Thoracic aorta (tissue), 2 donors: ENCODE data around the gene CEP85L. TPM values are rescaled to one million over a fixed set of nuclear protein-coding genes. Genes with fewer than 3 reads are reported as not detected.

Experiments used
- ATAC-seq: fragments of 150-250 bp; one replicate; pipeline ENCODE4 v1.8.0; 2017; ENCODE audit warnings: low read depth; ENCODE audit not compliant: insufficient number of reproducible peaks, low FRiP score
- DNase-seq: peaks from one replicate; pipeline ENCODE4 v3.0.0-alpha.2; 2020; ENCODE audit warnings: low spot score
- H3K27ac ChIP-seq, 2 donors: fragments of 200-600 bp; sonication (generic); 1 replicate in 1 of 2; 2 replicates in 1 of 2; pipeline ENCODE4 v1.5.1; 2016; ENCODE audit warnings: mild to moderate bottlenecking in 2 of 2, moderate library complexity in 2 of 2
- H3K27me3 ChIP-seq: fragments of 200-600 bp; sonication (generic); replicated peaks from 2 replicates; pipeline ENCODE4 v1.6.0; 2016; ENCODE audit warnings: mild to moderate bottlenecking; ENCODE audit not compliant: insufficient read depth
- H3K36me3 ChIP-seq: fragments of 200-600 bp; sonication (generic); one replicate; pipeline ENCODE4 v1.5.1; 2016
- H3K4me1 ChIP-seq, 2 donors: fragments of 200-600 bp; sonication (generic); 1 replicate in 1 of 2; 2 replicates in 1 of 2; pipeline versions ENCODE4 v1.5.1 to v1.6.0; 2016; ENCODE audit warnings: low read depth in 2 of 2, mild to moderate bottlenecking in 1 of 2; ENCODE audit not compliant: control insufficient read depth in 1 of 2
- H3K4me3 ChIP-seq: fragments of 200-600 bp; sonication (generic); 2 replicates; pipeline ENCODE4 v1.5.1; 2016; ENCODE audit warnings: mild to moderate bottlenecking
- H3K9me3 ChIP-seq: fragments of 200-600 bp; sonication (generic); 2 replicates; pipeline ENCODE4 v1.5.1; 2016
- total RNA-seq, 2 donors: library from RNA; depleted of rRNA; stranded (reverse); fragments of >200 nt; gene quantifications; one replicate each; pipeline versions ENCODE4 v1.1.0 to v1.2.3, GENCODE V29; 2016
- TF ChIP-seq, protein P1 (sequence below): fragments of 200-600 bp; sonication (generic); IDR thresholded peaks from one replicate; pipeline ENCODE4 v1.5.1; 2019; ENCODE audit warnings: antibody characterized with exemption

Gene CEP85L
- total RNA-seq, 2 donors from 2014 or later, result 13.3 to 22.7 TPM

DNA sequence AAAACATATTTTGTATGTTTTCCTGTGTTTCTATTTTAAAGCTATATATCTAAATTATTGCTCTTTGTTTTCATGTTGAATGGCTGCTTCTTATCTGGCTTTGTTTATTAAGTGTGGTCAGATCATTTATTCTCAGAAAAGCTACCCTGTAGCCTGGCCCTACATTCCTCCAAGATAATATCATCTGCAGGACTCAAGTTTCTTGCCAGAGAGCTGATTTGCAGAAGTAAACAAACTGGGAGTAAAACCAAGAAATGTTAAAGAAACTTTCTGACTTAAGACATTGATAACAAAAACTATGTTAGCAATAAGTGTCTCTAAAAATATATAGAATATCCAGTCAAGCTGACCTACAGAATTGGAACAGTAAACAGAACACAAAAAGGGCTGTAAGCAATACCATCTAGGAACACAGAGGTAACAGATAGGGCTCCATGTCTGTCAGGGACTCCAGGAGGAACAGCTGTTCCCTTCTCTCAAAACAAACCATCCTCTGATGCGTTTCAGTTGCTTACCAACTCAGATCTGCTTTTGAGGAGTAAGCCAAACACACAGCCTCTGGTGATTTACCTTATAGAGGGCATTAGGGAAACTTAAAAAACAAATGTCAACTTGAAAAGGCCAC lies 17.5 kb upstream of the CEP85L start:
- no peaks in the 10 kb centered on the region for H3K36me3 ChIP-seq
- H3K9me3 ChIP-seq, result no peaks in the 10 kb centered on the region
- H3K27ac ChIP-seq, result no peak overlapping the region
- ATAC-seq (no peak), DNase-seq (no peak)
- H3K4me3 ChIP-seq, result no peak overlapping the region
- TF ChIP-seq, protein P1, sequence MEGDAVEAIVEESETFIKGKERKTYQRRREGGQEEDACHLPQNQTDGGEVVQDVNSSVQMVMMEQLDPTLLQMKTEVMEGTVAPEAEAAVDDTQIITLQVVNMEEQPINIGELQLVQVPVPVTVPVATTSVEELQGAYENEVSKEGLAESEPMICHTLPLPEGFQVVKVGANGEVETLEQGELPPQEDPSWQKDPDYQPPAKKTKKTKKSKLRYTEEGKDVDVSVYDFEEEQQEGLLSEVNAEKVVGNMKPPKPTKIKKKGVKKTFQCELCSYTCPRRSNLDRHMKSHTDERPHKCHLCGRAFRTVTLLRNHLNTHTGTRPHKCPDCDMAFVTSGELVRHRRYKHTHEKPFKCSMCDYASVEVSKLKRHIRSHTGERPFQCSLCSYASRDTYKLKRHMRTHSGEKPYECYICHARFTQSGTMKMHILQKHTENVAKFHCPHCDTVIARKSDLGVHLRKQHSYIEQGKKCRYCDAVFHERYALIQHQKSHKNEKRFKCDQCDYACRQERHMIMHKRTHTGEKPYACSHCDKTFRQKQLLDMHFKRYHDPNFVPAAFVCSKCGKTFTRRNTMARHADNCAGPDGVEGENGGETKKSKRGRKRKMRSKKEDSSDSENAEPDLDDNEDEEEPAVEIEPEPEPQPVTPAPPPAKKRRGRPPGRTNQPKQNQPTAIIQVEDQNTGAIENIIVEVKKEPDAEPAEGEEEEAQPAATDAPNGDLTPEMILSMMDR, result no peak
- no peaks in the 10 kb centered on the region for H3K27me3 ChIP-seq
- H3K4me1 ChIP-seq, result peaks cover 0 to 3% of the 10 kb centered on the region in 2 donors

GRCh38 chr6:118667988-118668387 lies 16.6 kb upstream of the CEP85L start:
- ATAC-seq, result no peak
- DNase-seq, result no peak
- TF ChIP-seq, protein P1, result no peak
- Histone ChIP-seq H3K36me3 (no peaks in the 10 kb centered on the region), H3K4me3 (no peak overlapping the region), H3K27ac (no peak overlapping the region), H3K4me1 (peaks cover 0 to 3% of the 10 kb centered on the region in 2 donors), H3K9me3 (no peaks in the 10 kb centered on the region), H3K27me3 (no peaks in the 10 kb centered on the region)

DNA sequence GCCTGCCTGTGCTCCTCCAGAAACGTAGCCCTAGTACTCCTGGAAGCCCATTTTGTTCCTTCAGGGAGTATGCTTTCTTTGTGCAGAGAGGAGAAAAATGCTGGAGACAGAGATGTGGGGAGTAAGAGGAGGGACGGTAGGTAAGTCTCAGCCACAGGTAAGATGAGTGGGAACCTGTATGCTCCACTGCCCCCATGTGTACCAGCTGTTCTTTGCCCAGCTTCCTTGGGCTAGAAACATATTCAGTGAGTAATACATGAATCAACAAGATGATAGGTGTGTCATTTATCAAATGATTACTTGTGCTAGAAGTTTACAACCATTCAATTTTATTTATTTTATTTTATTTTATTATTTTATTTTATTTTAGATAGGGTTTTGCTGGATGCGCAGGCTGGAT lies 13.6 kb upstream of the CEP85L start:
- TF ChIP-seq, protein P1, result no peak
- H3K27me3 ChIP-seq, result no peaks in the 10 kb centered on the region
- DNase-seq, result no peak
- H3K36me3 ChIP-seq, result no peaks in the 10 kb centered on the region
- H3K27ac ChIP-seq, result no peak overlapping the region
- H3K4me1 ChIP-seq, result peaks cover 0 to 3% of the 10 kb centered on the region in 2 donors
- no peak for ATAC-seq
- peak overlapping the region; percentile 38 for H3K4me3 ChIP-seq
- no peaks in the 10 kb centered on the region for H3K9me3 ChIP-seq

DNA sequence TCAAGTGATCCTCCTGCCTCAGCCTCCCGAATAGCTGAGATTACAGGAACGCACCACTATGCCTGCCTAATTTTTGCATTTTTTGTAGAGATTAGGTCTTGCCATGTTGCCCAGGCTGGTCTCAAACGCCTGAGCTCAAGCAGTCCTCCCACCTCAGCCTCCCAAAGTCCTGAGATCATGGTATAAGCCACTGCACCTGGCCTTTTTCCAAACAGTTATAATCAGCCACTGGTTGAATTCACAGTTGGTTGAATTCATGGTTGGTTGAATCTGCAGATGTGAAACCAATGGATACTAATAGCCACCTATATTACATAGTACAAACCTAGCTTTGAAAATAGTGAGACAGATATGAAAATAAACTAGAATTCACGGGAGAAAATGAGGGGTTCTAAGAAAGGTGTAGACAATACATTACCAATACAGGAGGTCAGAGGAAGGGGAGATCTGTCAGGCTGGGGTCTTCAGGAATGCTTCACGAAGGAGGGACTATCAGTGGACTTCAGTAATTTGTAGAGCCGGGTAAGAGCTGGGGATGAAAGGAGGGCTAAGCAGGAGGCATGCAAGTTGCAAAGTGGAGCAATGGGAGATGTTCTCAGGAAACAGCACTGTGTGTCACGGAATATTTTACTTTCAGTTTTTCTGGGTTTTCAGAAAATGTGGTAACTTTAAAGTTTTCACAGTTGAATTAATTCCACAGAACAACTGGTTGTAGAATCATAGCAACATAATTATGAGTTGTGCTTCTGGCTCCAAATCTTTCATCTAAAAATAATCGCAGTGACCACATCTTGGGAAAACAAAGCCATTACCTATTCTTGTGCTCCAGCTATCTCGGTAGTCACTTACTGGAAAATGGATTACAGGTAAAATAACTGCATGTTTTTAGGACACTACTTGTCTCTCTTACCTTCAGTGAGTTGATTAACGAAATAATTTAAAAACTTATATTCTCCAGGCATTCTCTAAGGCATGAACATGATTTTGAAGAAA lies 12.9 kb upstream of the CEP85L start:
- no peaks in the 10 kb centered on the region for H3K27me3 ChIP-seq
- H3K4me1 ChIP-seq, result peaks cover 0 to 3% of the 10 kb centered on the region in 2 donors
- ATAC-seq, result no peak
- no peaks in the 10 kb centered on the region for H3K9me3 ChIP-seq
- TF ChIP-seq, protein P1, result no peak
- peak overlapping the region; percentile 38 for H3K4me3 ChIP-seq
- no peak for DNase-seq
- H3K36me3 ChIP-seq, result no peaks in the 10 kb centered on the region
- H3K27ac ChIP-seq, result no peak overlapping the region

- Histone ChIP-seq H3K4me3 (no peak overlapping the region), H3K27ac (no peak overlapping the region), H3K27me3 (no peaks in the 10 kb centered on the region), H3K9me3 (no peaks in the 10 kb centered on the region), H3K4me1 (peaks cover 3 to 9% of the 10 kb centered on the region in 2 donors), H3K36me3 (no peaks in the 10 kb centered on the region)
- ATAC-seq, result no peak
- DNase-seq, result no peak
- TF ChIP-seq, protein P1, result no peak
Observed at GRCh38 chr6:118661831-118662230, 10.4 kb upstream of the CEP85L start.
